ENCODE measurements around the gene CCDC85C.

GRCh38 chr14:99509871-99510555 lies 94.0 kb downstream of the CCDC85C start:
- TF ChIP-seq CTCF (IDR thresholded peaks at IDR 0.05) = no peak
- TF ChIP-seq POLR2A (IDR thresholded peaks at IDR 0.05) = no peak
- no peak for TF ChIP-seq EP300 (IDR thresholded peaks at IDR 0.05)
